Stimulated activated CD4-positive, alpha-beta T cell treated with anti-CD3 and anti-CD28 coated beads, Interleukin-1b, Interleukin-23, amount 100 ng/mL, for 48 hours (primary cell): Measurements from ENCODE around the gene MEX3A.
A peak's percentile ranks its signal among the peaks of the same experiment; 100 is the strongest.
"Not testable (repeated sequence)": the region's sequence is repeated elsewhere in the genome, so short reads cannot be mapped to it uniquely, and the experiment has no call there.

ENCODE experiments used
- DNase-seq: peaks from one replicate; pipeline ENCODE4 v3.0.0-alpha.2; 2020

Gene MEX3A

GRCh38 chr1:156082309-156083091, at the start of gene MEX3A:
MEX3A (minus strand) TSS chr1:156082465; CDS start chr1:156081998, 467 bp downstream.
- peak; percentile 43 for DNase-seq

- DNase-seq: no peak
Measured at GRCh38 chr1:156130578-156130942, 48.3 kb upstream of the MEX3A start.

GRCh38 chr1:156129687-156130577, 47.7 kb upstream of the MEX3A start:
- peak; percentile 83 for DNase-seq

GRCh38 chr1:156128654-156129597, 46.7 kb upstream of the MEX3A start:
- DNase-seq: no peak

- DNase-seq: no peak
Measured at GRCh38 chr1:156128308-156128653, 46.0 kb upstream of the MEX3A start.

GRCh38 chr1:156126630-156127534, 44.6 kb upstream of the MEX3A start:
- peak; percentile 90 for DNase-seq

GRCh38 chr1:156126043-156126629, 43.9 kb upstream of the MEX3A start:
- DNase-seq: peak; percentile 56

- DNase-seq: not testable (repeated sequence)
Measured at GRCh38 chr1:156125544-156125943, 43.3 kb upstream of the MEX3A start.

GRCh38 chr1:156124557-156125483, 42.6 kb upstream of the MEX3A start:
- no peak for DNase-seq

- DNase-seq: peak; percentile 54
Measured at GRCh38 chr1:156123356-156124196, 41.3 kb upstream of the MEX3A start.

- DNase-seq: no peak
Measured at GRCh38 chr1:156122519-156123355, 40.5 kb upstream of the MEX3A start.

- no peak for DNase-seq
Measured at GRCh38 chr1:156122086-156122485, 39.8 kb upstream of the MEX3A start.

- no peak for DNase-seq
Measured at GRCh38 chr1:156121457-156121856, 39.2 kb upstream of the MEX3A start.

- DNase-seq: not testable (repeated sequence)
Measured at GRCh38 chr1:156121005-156121404, 38.7 kb upstream of the MEX3A start.

GRCh38 chr1:156120318-156120717, 38.1 kb upstream of the MEX3A start:
- DNase-seq: no peak

- DNase-seq: no peak
Measured at GRCh38 chr1:156119503-156120209, 37.4 kb upstream of the MEX3A start.

- DNase-seq: no peak
Measured at GRCh38 chr1:156118177-156118868, 36.1 kb upstream of the MEX3A start.
